Panc1 (cell line): ENCODE measurements around the gene CEP68. TPM values are rescaled to one million over a fixed set of nuclear protein-coding genes. Genes with fewer than 3 reads are reported as not detected.

Experiments used
- ATAC-seq: fragments of 200-7000 bp; cut with Tn5 transposase; 2 replicates; pipeline ENCODE4 v1.9.1; 2020; ENCODE audit warnings: mild to moderate bottlenecking, moderate library complexity
- BruUV-seq: library from RNA; stranded (reverse); fragments of 400-500 nt; replicated peaks from 2 replicates; lab custom pipeline; 2021; lab: Mats Ljungman, UMichigan
- CTCF ChIA-PET: fragments of 300-600 bp; sonication (Branson Sonifier 250); formaldehyde crosslinking; loops from one replicate; lab custom pipeline; 2022; ENCODE audit warnings: antibody characterized with exemption; lab: Charles Lee
- POLR2A ChIA-PET: fragments of 300-600 bp; sonication (Branson Sonifier 250); formaldehyde crosslinking; loops from one replicate; lab custom pipeline; 2022; ENCODE audit warnings: antibody characterized with exemption; lab: Charles Lee
- DNase-seq: peaks from one replicate; pipeline ENCODE4 v3.0.0-alpha.2; 2010; ENCODE audit warnings: low read depth, low spot score
- H3K27ac ChIP-seq: 2 replicates; pipeline ENCODE4 v1.5.1; 2011; ENCODE audit warnings: mild to moderate bottlenecking, low read length, inconsistent platforms
- H3K27me3 ChIP-seq: fragments of 200-500 bp; sonication (Bioruptor generic); 2 replicates; pipeline ENCODE4 v1.6.0; 2014; ENCODE audit warnings: low read length, inconsistent platforms; ENCODE audit not compliant: control insufficient read depth, insufficient read depth
- H3K36me3 ChIP-seq: fragments of 200-500 bp; sonication (Bioruptor generic); 2 replicates; pipeline ENCODE4 v1.5.1; 2014; ENCODE audit warnings: inconsistent platforms, mild to moderate bottlenecking, low read length, moderate library complexity; ENCODE audit not compliant: control insufficient read depth, insufficient read depth
- H3K4me1 ChIP-seq: 2 replicates; pipeline ENCODE4 v1.5.1; 2011; ENCODE audit warnings: inconsistent platforms, mild to moderate bottlenecking, low read length, moderate library complexity; ENCODE audit not compliant: control insufficient read depth, insufficient read depth
- H3K4me3 ChIP-seq, 2 experiments: 2 replicates each; pipeline ENCODE4 v1.5.1; 2011 to 2012; ENCODE audit warnings: low read depth in 2 of 2, low read length in 2 of 2, mild to moderate bottlenecking in 2 of 2, inconsistent platforms in 1 of 2, moderate library complexity in 1 of 2
- H3K9me3 ChIP-seq: fragments of 200-500 bp; sonication (Bioruptor generic); 2 replicates; pipeline ENCODE4 v1.5.1; 2014; ENCODE audit warnings: low read depth, mild to moderate bottlenecking, inconsistent platforms, low read length, moderate library complexity; ENCODE audit not compliant: control insufficient read depth, insufficient read depth
- CTCF ChIP-seq: fragments of 450-650 bp; IDR thresholded peaks from 2 replicates; pipeline ENCODE4 v1.5.1; 2017; ENCODE audit warnings: mild to moderate bottlenecking
- POLR2AphosphoS5 ChIP-seq: IDR thresholded peaks from 2 replicates; pipeline ENCODE4 v1.6.1; 2012; ENCODE audit warnings: mild to moderate bottlenecking, low read depth, low read length, moderate library complexity
- REST ChIP-seq, 2 experiments: IDR thresholded peaks; 2 replicates each; pipeline ENCODE4 v1.6.1; 2011 to 2012; ENCODE audit warnings: low read depth in 2 of 2, control low read depth in 1 of 2, low read length in 1 of 2, mild to moderate bottlenecking in 1 of 2, moderate library complexity in 1 of 2; ENCODE audit not compliant: insufficient read depth in 1 of 2
- SIN3A ChIP-seq: IDR thresholded peaks from 2 replicates; pipeline ENCODE4 v1.6.1; 2012; ENCODE audit warnings: low read depth, mild to moderate bottlenecking, low read length, moderate library complexity, borderline replicate concordance; ENCODE audit not compliant: insufficient read depth
- TCF7L2 ChIP-seq: IDR thresholded peaks from 2 replicates; pipeline ENCODE4 v1.6.1; 2011; ENCODE audit warnings: mild to moderate bottlenecking, low read depth, low read length, inconsistent platforms
- in situ Hi-C: cut with HindIII; loops from 2 replicates; pipeline ENCODE4 v1.10.0; 2016; ENCODE audit warnings: low sequenced_read_pairs, low pct_unique_long_range_greater_than_20kb
- intact Hi-C: fragments of 100-400 bp; cut with micrococcal nuclease; formaldehyde crosslinking; loops from one replicate; pipeline ENCODE4 v1.10.0; 2022; ENCODE audit not compliant: unreplicated experiment
- total RNA-seq: library from RNA; stranded (reverse); gene quantifications from one replicate; pipeline ENCODE4 v1.2.1, GENCODE V29; 2021; ENCODE audit not compliant: unreplicated experiment

The CEP68 gene
- total RNA-seq, 1 experiment from 2014 or later, result 13.3 TPM

DNA sequence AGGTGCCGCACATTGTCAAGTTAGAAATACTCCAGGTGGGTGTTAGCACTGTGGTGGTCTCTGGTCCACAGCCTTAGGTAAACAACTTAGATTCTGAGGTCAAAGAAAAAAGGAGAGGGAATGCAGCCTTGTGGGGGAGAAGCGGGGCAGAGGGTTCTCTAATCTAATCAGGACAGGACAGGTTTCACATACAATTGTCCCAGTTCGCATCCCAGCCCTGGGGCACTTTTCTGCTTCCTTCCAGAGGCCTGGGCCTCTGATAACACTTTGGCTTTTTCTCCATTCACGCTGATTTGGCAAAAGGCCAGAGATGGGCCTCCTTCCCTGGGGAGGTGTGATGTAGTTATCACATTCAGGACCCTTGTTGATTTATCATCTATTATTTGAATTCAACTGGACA, 34.5 kb upstream of the CEP68 start:
- ChIA-PET CTCF (no interaction called here), POLR2A (no interaction called here)
- BruUV-seq, result no TSS peak
- H3K4me3 ChIP-seq, result no peak overlapping the region
- no peaks in the 10 kb centered on the region for H3K27me3 ChIP-seq
- H3K36me3 ChIP-seq, result no peaks in the 10 kb centered on the region
- no peak overlapping the region for H3K27ac ChIP-seq
- intact Hi-C loops (no loop called here), in situ Hi-C loops (no loop called here)
- no peaks in the 10 kb centered on the region for H3K4me1 ChIP-seq
- no peaks in the 10 kb centered on the region for H3K9me3 ChIP-seq
- no peak for ATAC-seq
- TF ChIP-seq TCF7L2 (no peak), SIN3A (no peak), CTCF (no peak), POLR2AphosphoS5 (no peak), REST (IDR thresholded peaks at IDR 0.05; ENCODE audit: insufficient read depth in 1 of 2, low read depth in 2 of 2, low read length in 1 of 2) (no peak)
- DNase-seq, result no peak

- TF ChIP-seq TCF7L2 (no peak), CTCF (no peak)
- Histone ChIP-seq H3K9me3 (no peaks in the 10 kb centered on the region), H3K27me3 (no peaks in the 10 kb centered on the region), H3K4me1 (no peaks in the 10 kb centered on the region), H3K27ac (no peak overlapping the region), H3K4me3 (no peak overlapping the region), H3K36me3 (no peaks in the 10 kb centered on the region)
- CTCF ChIA-PET, result no interaction called here
- BruUV-seq, result no TSS peak
- DNase-seq (no peak), ATAC-seq (no peak)
- intact Hi-C loops (no loop called here), in situ Hi-C loops (no loop called here)
- POLR2A ChIA-PET, result no interaction called here
These were observed 34.0 kb upstream of the CEP68 start for GRCh38 chr2:65022189-65022588.

DNA sequence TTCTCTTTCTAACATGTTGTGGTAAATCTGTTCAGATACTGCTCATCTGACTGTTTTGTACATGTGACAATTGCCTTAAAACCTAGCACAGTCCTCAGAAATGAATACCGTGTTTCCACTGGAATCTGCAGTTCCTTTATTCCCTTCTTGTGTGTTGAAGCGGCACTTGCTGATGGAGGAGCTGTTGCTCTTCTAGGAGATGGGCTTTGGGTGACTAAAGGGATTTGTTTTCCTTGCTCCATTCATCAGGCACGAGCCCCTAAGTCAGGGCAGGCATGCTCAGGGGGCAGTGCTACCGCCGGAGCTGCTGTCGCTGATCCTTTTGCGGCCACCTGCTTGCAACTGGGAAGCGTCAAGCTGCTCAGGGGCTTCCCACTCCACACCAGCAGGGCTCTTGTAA, 32.5 kb upstream of the CEP68 start:
- H3K27ac ChIP-seq, result no peak overlapping the region
- H3K4me1 ChIP-seq, result no peaks in the 10 kb centered on the region
- H3K4me3 ChIP-seq, result no peak overlapping the region
- ATAC-seq (no peak; the same call in 1 of the 2 replicates), DNase-seq (no peak)
- no TSS peak for BruUV-seq
- in situ Hi-C loops (no loop called here), intact Hi-C loops (no loop called here)
- TF ChIP-seq REST (IDR thresholded peaks at IDR 0.05; ENCODE audit: insufficient read depth in 1 of 2, low read depth in 2 of 2, low read length in 1 of 2) (no peak), CTCF (no peak), SIN3A (no peak), TCF7L2 (no peak), POLR2AphosphoS5 (no peak)
- ChIA-PET CTCF (no interaction called here), POLR2A (no interaction called here)
- no peaks in the 10 kb centered on the region for H3K27me3 ChIP-seq
- no peaks in the 10 kb centered on the region for H3K36me3 ChIP-seq
- no peaks in the 10 kb centered on the region for H3K9me3 ChIP-seq
